ENCODE results near the gene ENPP1. TPM values are rescaled to one million over a fixed set of nuclear protein-coding genes. Genes with fewer than 3 reads are reported as not detected.

ENPP1 gene
- total RNA-seq, 1 experiment from 2014 or later: 4.1 TPM

DNA sequence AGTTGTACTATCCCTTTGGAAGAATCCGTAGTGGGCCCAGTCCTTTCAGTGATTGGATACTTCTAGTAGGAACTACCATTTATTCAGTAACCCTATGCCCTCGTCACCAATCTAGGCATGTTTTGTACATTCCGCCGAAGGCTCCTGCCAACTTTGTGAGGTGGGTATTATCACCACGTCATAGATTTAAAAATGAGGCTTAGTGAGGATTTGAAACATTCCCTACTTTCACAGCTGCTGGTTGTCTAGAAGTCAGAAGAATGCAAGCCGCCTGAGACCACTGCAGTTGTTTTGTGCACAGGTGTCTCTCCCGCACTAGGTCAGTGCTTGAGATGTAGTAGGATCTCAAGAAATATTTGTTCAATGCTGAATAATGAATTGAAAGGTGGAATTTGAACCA lies 32.6 kb downstream of the ENPP1 start:
- H3K79me2 ChIP-seq (ENCODE audit: low read depth): no peaks in the 10 kb centered on the region

DNA sequence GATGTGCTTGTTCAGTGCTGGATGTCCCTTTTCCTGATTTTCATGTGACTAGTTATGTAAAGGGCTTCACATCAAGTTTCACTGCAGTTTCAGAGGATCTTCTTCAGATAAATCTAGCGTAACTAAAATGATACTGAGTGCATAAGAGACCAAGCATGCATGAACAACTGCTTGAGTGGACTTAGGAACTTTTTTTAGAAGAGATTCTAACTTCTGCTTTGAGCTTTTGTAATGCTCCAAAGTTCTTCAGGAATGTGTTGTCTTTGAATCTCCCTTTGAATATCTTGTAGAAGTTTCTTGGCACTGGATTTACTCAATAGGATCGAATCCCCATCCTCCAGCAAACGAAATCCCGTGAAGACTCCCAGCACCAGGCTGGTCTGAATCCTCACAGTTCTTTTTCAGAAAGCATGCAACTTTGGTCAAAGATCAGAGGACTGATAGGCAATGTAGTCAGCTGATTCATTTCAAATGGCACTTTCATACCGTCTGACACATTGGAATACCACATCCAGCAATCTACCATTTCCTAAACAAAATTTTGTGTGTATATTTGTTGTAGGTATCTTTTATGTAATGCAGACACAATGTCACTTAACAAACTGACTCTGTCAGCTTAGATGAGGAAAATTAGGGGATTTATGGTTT lies 33.2 kb downstream of the ENPP1 start:
- Histone ChIP-seq H3K79me2 (ENCODE audit: low read depth) (no peaks in the 10 kb centered on the region), H3K9me2 (ENCODE audit: insufficient read depth) (no peaks in the 10 kb centered on the region), H4K20me1 (ENCODE audit: insufficient read depth) (no peaks in the 10 kb centered on the region), H3F3A (ENCODE audit: insufficient read depth, low read depth) (0 out of 2 replicates have a peak, but pooled peaks cover 7% of the 10 kb centered on the region), H3K4me2 (no peak overlapping the region), H3K9me3 (ENCODE audit: insufficient read depth, low read depth) (no peaks in the 10 kb centered on the region), H2AFZ (no peak overlapping the region), H3K4me1 (replicated peaks; ENCODE audit: insufficient read depth) (peaks cover 12% of the 10 kb centered on the region), H3K4me3 (no peak overlapping the region), H3K27ac (no peak overlapping the region), H3K36me3 (ENCODE audit: low read depth) (no peaks in the 10 kb centered on the region), H3K27me3 (ENCODE audit: insufficient read depth, low read depth) (no peaks in the 10 kb centered on the region)
- intact Hi-C loops (cut with micrococcal nuclease; ENCODE audit: unreplicated experiment): no loop called here
- no peak for DNase-seq
- TF ChIP-seq EZH2 (IDR thresholded peaks at IDR 0.05; ENCODE audit: low read depth) (no peak), CTCF (conservative IDR thresholded peaks at IDR 0.05) (no peak)
- CTCF ChIA-PET: no interaction called here
- no TSS peak for BruUV-seq (replicated peaks)
- POLR2A ChIA-PET (ENCODE audit: unreplicated experiment): interaction anchor here (0.7 kb wide), 1 partner anchor 23 kb away, joined by 3 read pairs; no protein-coding TSS in a partner anchor

More for the DNA sequence above, 32.6 kb downstream of the ENPP1 start:
- Histone ChIP-seq H3K9me2 (ENCODE audit: insufficient read depth) (no peaks in the 10 kb centered on the region), H3K4me3 (no peak overlapping the region), H4K20me1 (ENCODE audit: insufficient read depth) (no peaks in the 10 kb centered on the region), H3K4me2 (no peak overlapping the region), H3K27ac (no peak overlapping the region), H3K4me1 (replicated peaks; ENCODE audit: insufficient read depth) (peaks cover 12% of the 10 kb centered on the region), H3K9me3 (ENCODE audit: insufficient read depth, low read depth) (no peaks in the 10 kb centered on the region), H3K36me3 (ENCODE audit: low read depth) (no peaks in the 10 kb centered on the region), H3K27me3 (ENCODE audit: insufficient read depth, low read depth) (no peaks in the 10 kb centered on the region), H2AFZ (no peak overlapping the region), H3F3A (ENCODE audit: insufficient read depth, low read depth) (0 out of 2 replicates have a peak, but pooled peaks cover 7% of the 10 kb centered on the region)
- CTCF ChIA-PET: no interaction called here
- no peak for DNase-seq
- intact Hi-C loops (cut with micrococcal nuclease; ENCODE audit: unreplicated experiment): no loop called here
- POLR2A ChIA-PET (ENCODE audit: unreplicated experiment): interaction anchor here (0.7 kb wide), 1 partner anchor 24 kb away, joined by 3 read pairs; no protein-coding TSS in a partner anchor
- TF ChIP-seq CTCF (conservative IDR thresholded peaks at IDR 0.05) (no peak), EZH2 (IDR thresholded peaks at IDR 0.05; ENCODE audit: low read depth) (no peak)
- BruUV-seq (replicated peaks): no TSS peak

DNA sequence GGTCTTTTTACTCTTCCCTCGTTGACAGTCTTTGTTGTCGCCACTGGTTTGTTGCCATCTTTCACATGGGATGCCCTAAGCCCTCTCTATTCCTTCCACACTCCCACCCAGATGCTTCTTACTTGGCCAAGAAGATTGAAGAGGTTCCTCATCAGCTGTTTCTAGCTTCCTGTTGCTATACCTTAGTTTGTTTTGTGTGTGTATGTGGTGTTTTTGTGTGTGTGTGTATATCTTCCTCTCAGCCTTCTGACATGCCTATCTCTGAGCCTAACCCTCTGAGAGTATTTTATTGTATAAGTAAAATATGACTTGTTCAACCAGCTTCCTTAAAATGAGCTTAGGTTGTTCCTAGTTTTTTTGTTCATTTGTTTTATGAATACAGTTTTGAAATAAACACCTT lies 35.9 kb downstream of the ENPP1 start:
- Histone ChIP-seq H3K27ac (peak overlapping the region; percentile 13; the same call in 1 of the 2 replicates), H3F3A (ENCODE audit: insufficient read depth, low read depth) (0 out of 2 replicates have a peak, but pooled peaks cover 7% of the 10 kb centered on the region), H2AFZ (no peak overlapping the region), H3K4me3 (no peak overlapping the region), H4K20me1 (ENCODE audit: insufficient read depth) (no peaks in the 10 kb centered on the region), H3K4me1 (replicated peaks; ENCODE audit: insufficient read depth) (peaks cover 12% of the 10 kb centered on the region), H3K79me2 (ENCODE audit: low read depth) (no peaks in the 10 kb centered on the region), H3K36me3 (ENCODE audit: low read depth) (no peaks in the 10 kb centered on the region), H3K27me3 (ENCODE audit: insufficient read depth, low read depth) (no peaks in the 10 kb centered on the region), H3K9me3 (ENCODE audit: insufficient read depth, low read depth) (no peaks in the 10 kb centered on the region), H3K4me2 (peak overlapping the region; percentile 24; the same call in 1 of the 2 replicates), H3K9me2 (ENCODE audit: insufficient read depth) (no peaks in the 10 kb centered on the region)
- TF ChIP-seq CTCF (conservative IDR thresholded peaks at IDR 0.05): no peak
- TF ChIP-seq EZH2 (IDR thresholded peaks at IDR 0.05; ENCODE audit: low read depth): no peak
- DNase-seq: no peak
- BruUV-seq (replicated peaks): no TSS peak
- ChIA-PET CTCF (no interaction called here), POLR2A (ENCODE audit: unreplicated experiment) (no interaction called here)
- intact Hi-C loops (cut with micrococcal nuclease; ENCODE audit: unreplicated experiment): no loop called here
